ENCODE measurements around the gene FHAD1.

DNA sequence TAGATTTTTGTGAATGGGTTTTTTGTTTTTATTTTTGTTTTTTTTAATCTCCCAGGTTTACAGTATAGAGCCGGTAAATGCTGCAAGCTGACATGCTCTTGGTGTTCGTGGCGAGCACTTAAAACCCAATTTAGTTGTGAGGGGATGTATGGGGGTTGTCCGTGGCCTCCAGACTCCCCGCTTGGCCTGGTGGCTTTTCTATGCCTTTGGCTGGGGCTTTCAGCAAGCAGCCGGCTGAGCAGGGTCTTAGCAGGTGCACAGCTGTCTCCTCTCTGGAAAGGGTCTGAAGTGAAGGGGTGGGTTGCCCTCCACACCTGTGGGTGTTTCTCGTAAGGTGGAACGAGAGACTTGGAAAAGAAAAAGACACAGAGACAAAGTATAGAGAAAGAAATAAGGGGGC is 131.7 kb downstream of the FHAD1 start:
- TF ChIP-seq, protein P1, sequence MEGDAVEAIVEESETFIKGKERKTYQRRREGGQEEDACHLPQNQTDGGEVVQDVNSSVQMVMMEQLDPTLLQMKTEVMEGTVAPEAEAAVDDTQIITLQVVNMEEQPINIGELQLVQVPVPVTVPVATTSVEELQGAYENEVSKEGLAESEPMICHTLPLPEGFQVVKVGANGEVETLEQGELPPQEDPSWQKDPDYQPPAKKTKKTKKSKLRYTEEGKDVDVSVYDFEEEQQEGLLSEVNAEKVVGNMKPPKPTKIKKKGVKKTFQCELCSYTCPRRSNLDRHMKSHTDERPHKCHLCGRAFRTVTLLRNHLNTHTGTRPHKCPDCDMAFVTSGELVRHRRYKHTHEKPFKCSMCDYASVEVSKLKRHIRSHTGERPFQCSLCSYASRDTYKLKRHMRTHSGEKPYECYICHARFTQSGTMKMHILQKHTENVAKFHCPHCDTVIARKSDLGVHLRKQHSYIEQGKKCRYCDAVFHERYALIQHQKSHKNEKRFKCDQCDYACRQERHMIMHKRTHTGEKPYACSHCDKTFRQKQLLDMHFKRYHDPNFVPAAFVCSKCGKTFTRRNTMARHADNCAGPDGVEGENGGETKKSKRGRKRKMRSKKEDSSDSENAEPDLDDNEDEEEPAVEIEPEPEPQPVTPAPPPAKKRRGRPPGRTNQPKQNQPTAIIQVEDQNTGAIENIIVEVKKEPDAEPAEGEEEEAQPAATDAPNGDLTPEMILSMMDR (conservative IDR thresholded peaks at IDR 0.05 in 1 of 2, IDR thresholded peaks at IDR 0.05 in 1 of 2; ENCODE audit: extremely low read depth in 1 of 2, insufficient read depth in 1 of 2, low read depth in 1 of 2, low read length in 2 of 2): no peak
- no peak for TF ChIP-seq EZH2 (IDR thresholded peaks at IDR 0.05; ENCODE audit: borderline replicate concordance, low read length)

Data from mammary epithelial cell (primary cell).